Transverse colon (tissue), 4 donors: ENCODE results near the gene FABP3. TPM values are rescaled to one million over a fixed set of nuclear protein-coding genes. Genes with fewer than 3 reads are reported as not detected.

Experiments used
- DNase-seq: peaks from one replicate; pipeline ENCODE4 v3.0.0-alpha.2; 2019
- H3K27ac ChIP-seq, 4 donors: fragments of 200-600 bp; sonication (generic); 2 replicates each; pipeline ENCODE4 v1.5.1; 2016 to 2018; ENCODE audit warnings: inconsistent platforms in 4 of 4
- H3K27me3 ChIP-seq: fragments of 200-600 bp; sonication (generic); 2 replicates; pipeline ENCODE4 v1.5.1; 2017; ENCODE audit warnings: inconsistent platforms
- H3K36me3 ChIP-seq, 4 donors: fragments of 200-600 bp; sonication (generic); 2 replicates each; pipeline ENCODE4 v1.5.1; 2017 to 2019; ENCODE audit warnings: inconsistent platforms in 4 of 4
- H3K4me1 ChIP-seq, 4 donors: fragments of 200-600 bp; sonication (generic); 2 replicates each; pipeline ENCODE4 v1.5.1; 2017 to 2020; ENCODE audit warnings: inconsistent platforms in 4 of 4
- H3K4me3 ChIP-seq, 4 donors: fragments of 200-600 bp; sonication (generic); 1 replicate in 1 of 4; 2 replicates in 3 of 4; pipeline versions ENCODE4 v1.5.1 to v1.6.1; 2017 to 2019; ENCODE audit warnings: inconsistent platforms in 4 of 4
- H3K9me3 ChIP-seq, 2 donors: fragments of 200-600 bp; sonication (generic); 2 replicates each; pipeline ENCODE4 v1.5.1; 2017 to 2019; ENCODE audit warnings: inconsistent platforms in 2 of 2
- EP300 ChIP-seq: sonication (generic); formaldehyde crosslinking; IDR thresholded peaks from one replicate; pipeline ENCODE4 v1.6.1; 2017; ENCODE audit warnings: antibody characterized with exemption, low read depth
- POLR2A ChIP-seq: fragments of 450-650 bp; IDR thresholded peaks from one replicate; pipeline ENCODE4 v1.6.1; 2016; ENCODE audit warnings: antibody characterized with exemption, mild to moderate bottlenecking, moderate library complexity
- POLR2AphosphoS5 ChIP-seq, 3 donors: sonication (generic); formaldehyde crosslinking; IDR thresholded peaks; one replicate each; pipeline ENCODE4 v1.6.1; 2016; ENCODE audit warnings: antibody characterized with exemption in 3 of 3
- WGBS, 2 donors: methylation state at CpG; one replicate each; pipeline ENCODE4 v1.1.5; 2018; ENCODE audit warnings: low coverage in 1 of 2; 5-methylcytosine and 5-hydroxymethylcytosine counted together
- in situ Hi-C, 4 donors: fragments of 200-750 bp; cut with MboI; loops; one replicate each; pipeline versions ENCODE4 v1.15.0 to v1.15.1; 2017; ENCODE audit warnings: low sequenced_read_pairs in 3 of 4, low pct_ligation_motif_present in 1 of 4, low pct_unique_long_range_greater_than_20kb in 1 of 4
- intact Hi-C: fragments of 100-400 bp; cut with DNase I; formaldehyde crosslinking; loops from one replicate; pipeline ENCODE4 v1.15.1; 2023; ENCODE audit warnings: low total_unique reads
- total RNA-seq, 4 donors: library from RNA; depleted of rRNA; stranded (reverse); fragments of >200 nt; gene quantifications; one replicate each; pipeline ENCODE4 v1.1.0, GENCODE V29; 2016
- TF ChIP-seq, protein P1 (sequence below), 5 experiments: fragments of 200-600 bp in 3 of 5; fragments of 450-650 bp in 2 of 5; sonication (generic) in 3 of 5; IDR thresholded peaks; 1 replicate in 2 of 5; 2 replicates in 3 of 5; pipeline ENCODE4 v1.5.1; 2016 to 2017; ENCODE audit warnings: antibody characterized with exemption in 5 of 5, inconsistent platforms in 3 of 5, mild to moderate bottlenecking in 2 of 5, moderate library complexity in 1 of 5

Gene FABP3
- total RNA-seq, 4 donors from 2014 or later = 5.9 to 7.6 TPM; not detected in 2

DNA sequence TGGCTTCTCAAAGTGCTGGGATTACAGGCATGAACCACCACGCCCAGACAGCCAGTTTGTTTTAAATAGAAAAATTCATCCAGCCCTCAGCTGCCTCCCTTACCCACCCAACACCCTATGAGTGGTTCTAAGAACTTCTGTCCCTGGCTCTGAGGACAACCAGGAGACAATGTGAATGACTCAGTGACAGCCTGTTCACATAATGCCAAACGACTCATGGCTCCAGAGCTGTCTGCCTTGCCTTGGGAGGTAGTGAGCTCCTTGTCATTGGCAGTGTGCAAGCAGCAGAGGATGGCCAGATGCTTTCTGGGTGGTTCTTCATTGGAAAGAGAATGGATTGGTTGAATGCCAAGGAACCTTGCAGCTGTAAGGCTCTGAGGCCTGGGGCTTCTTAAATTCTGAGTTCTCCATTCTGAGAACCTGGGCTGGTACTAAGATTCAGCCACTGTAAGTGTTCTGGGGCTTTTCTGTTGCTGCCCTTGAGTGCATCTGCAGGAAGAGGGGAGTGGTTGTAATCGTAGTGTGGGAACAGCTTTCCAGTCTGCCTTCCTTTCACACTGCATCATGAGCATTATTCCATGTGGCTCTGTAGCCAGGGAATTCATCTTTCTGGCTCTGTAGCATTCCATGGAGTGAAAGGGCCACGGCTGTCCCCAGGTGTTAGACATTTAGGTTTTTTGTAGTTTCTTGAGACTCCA lies 45.9 kb upstream of the FABP3 start:
- in situ Hi-C loops = no loop called here
- Histone ChIP-seq H3K4me1 (peaks cover 0 to 22% (median 3%) of the 10 kb centered on the region in 4 donors), H3K36me3 (no peaks in the 10 kb centered on the region), H3K27ac (no peak overlapping the region), H3K27me3 (no peaks in the 10 kb centered on the region), H3K9me3 (no peaks in the 10 kb centered on the region), H3K4me3 (no peak overlapping the region)
- DNase-seq = no peak
- no peak for TF ChIP-seq POLR2AphosphoS5 (IDR thresholded peaks at IDR 0.05)
- TF ChIP-seq, protein P1, sequence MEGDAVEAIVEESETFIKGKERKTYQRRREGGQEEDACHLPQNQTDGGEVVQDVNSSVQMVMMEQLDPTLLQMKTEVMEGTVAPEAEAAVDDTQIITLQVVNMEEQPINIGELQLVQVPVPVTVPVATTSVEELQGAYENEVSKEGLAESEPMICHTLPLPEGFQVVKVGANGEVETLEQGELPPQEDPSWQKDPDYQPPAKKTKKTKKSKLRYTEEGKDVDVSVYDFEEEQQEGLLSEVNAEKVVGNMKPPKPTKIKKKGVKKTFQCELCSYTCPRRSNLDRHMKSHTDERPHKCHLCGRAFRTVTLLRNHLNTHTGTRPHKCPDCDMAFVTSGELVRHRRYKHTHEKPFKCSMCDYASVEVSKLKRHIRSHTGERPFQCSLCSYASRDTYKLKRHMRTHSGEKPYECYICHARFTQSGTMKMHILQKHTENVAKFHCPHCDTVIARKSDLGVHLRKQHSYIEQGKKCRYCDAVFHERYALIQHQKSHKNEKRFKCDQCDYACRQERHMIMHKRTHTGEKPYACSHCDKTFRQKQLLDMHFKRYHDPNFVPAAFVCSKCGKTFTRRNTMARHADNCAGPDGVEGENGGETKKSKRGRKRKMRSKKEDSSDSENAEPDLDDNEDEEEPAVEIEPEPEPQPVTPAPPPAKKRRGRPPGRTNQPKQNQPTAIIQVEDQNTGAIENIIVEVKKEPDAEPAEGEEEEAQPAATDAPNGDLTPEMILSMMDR (IDR thresholded peaks at IDR 0.05) = no peak
- no peak for TF ChIP-seq EP300
- TF ChIP-seq POLR2A = no peak
- intact Hi-C loops = no loop called here
- 63 to 68% methylated on average over 2 to 4 of the region's 4 CpGs for WGBS, 2 donors

DNA sequence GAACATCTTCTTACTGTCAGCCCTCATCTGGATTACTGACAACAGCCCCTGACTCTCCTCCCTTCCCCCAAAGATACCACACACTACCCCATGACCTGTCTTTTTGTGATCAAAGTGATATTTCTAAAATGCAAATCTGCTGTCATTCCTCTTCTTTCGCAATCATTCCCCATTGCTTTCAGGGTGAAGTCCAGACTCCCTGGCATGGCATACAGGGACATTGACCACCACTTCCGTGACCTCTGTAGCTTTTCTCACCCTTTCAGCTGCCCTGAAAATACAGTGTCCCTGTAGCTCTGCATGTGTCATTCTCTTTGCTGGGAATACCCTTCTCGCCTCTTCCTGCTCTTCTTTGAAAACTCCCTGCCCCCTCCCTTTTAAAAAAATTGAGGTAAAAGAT lies 44.3 kb upstream of the FABP3 start:
- TF ChIP-seq POLR2A (no peak), EP300 (no peak), POLR2AphosphoS5 (IDR thresholded peaks at IDR 0.05) (no peak)
- TF ChIP-seq, protein P1 (IDR thresholded peaks at IDR 0.05) = no peak
- Histone ChIP-seq H3K4me3 (no peak overlapping the region), H3K27me3 (peaks cover 3% of the 10 kb centered on the region), H3K36me3 (no peaks in the 10 kb centered on the region), H3K9me3 (no peaks in the 10 kb centered on the region), H3K4me1 (peaks cover 0 to 16% (median 14%) of the 10 kb centered on the region in 4 donors), H3K27ac (no peak overlapping the region)
- 70 to 91% methylated on average over 3 of the region's 3 CpGs for WGBS, 2 donors
- intact Hi-C loops (no loop called here), in situ Hi-C loops (no loop called here)
- no peak for DNase-seq

GRCh38 chr1:31416101-31416736 lies 43.3 kb upstream of the FABP3 start:
- H3K9me3 ChIP-seq = no peaks in the 10 kb centered on the region
- WGBS, 2 donors = 49 to 76% methylated on average over 4 to 7 of the region's 7 CpGs
- no peak for DNase-seq
- no peaks in the 10 kb centered on the region for H3K36me3 ChIP-seq
- intact Hi-C loops = no loop called here
- in situ Hi-C loops = no loop called here
- H3K4me1 ChIP-seq = peaks cover 0 to 15% (median 11%) of the 10 kb centered on the region in 4 donors
- TF ChIP-seq, protein P1 (IDR thresholded peaks at IDR 0.05) = no peak
- TF ChIP-seq POLR2A (no peak), POLR2AphosphoS5 (IDR thresholded peaks at IDR 0.05) (no peak), EP300 (no peak)
- peaks cover 3% of the 10 kb centered on the region for H3K27me3 ChIP-seq
- peak overlapping the region in 1 of 4 donors; percentile 40 for H3K27ac ChIP-seq
- no peak overlapping the region for H3K4me3 ChIP-seq

DNA sequence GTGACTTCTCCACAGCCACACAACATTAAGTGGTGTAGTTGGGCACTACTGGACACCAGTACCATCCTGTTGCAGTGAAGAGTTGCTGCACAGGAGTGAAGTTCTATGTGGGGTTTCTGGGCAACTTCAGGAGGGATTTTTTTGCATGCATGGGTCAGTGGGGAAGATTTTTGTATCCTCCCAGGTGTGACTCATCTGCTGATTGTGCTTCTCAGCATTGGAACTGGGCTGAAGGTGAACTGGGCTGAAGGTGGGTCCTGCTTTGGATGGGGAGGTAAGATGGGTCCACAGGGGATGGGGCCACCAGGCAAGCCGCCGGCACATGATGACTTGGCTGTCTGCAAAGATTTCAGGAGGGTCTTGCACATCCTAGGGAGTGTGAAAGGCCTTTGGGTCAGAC lies 42.8 kb upstream of the FABP3 start:
- DNase-seq = no peak
- in situ Hi-C loops (no loop called here), intact Hi-C loops (no loop called here)
- WGBS, 2 donors = 94% methylated on average over 2 of the region's 2 CpGs; no CpG with 5 or more reads in 1 of the 2 donors
- Histone ChIP-seq H3K36me3 (no peaks in the 10 kb centered on the region), H3K4me3 (no peak overlapping the region), H3K4me1 (peaks cover 0 to 15% (median 11%) of the 10 kb centered on the region in 4 donors), H3K27me3 (peaks cover 3% of the 10 kb centered on the region), H3K9me3 (no peaks in the 10 kb centered on the region), H3K27ac (peak overlapping the region in 1 of 4 donors; percentile 40)
- TF ChIP-seq, protein P1 (IDR thresholded peaks at IDR 0.05) = no peak
- no peak for TF ChIP-seq POLR2AphosphoS5 (IDR thresholded peaks at IDR 0.05)
- TF ChIP-seq EP300 = no peak
- TF ChIP-seq POLR2A = no peak
